Measurements from ENCODE around the gene GRIK4.

DNA sequence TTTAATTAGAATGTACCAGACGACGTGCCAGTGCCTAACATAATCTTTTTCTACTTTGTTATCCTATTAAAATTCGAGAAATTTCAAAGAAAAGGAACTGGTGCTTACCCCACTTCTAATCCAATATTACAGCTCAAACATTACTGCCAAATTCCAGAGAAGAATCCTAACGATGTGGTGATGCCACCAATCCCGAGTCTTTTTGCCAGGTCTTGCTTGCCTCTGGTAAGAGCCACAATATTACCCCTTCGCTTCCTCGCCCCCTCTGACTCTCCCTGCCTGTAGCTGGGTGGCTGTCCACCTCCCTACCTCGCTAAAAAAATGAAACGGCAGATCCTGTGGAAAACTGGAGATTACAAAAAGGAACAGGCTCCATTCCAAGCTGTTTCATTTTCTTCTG lies 462.9 kb downstream of the GRIK4 start:
- TF ChIP-seq, protein P1, sequence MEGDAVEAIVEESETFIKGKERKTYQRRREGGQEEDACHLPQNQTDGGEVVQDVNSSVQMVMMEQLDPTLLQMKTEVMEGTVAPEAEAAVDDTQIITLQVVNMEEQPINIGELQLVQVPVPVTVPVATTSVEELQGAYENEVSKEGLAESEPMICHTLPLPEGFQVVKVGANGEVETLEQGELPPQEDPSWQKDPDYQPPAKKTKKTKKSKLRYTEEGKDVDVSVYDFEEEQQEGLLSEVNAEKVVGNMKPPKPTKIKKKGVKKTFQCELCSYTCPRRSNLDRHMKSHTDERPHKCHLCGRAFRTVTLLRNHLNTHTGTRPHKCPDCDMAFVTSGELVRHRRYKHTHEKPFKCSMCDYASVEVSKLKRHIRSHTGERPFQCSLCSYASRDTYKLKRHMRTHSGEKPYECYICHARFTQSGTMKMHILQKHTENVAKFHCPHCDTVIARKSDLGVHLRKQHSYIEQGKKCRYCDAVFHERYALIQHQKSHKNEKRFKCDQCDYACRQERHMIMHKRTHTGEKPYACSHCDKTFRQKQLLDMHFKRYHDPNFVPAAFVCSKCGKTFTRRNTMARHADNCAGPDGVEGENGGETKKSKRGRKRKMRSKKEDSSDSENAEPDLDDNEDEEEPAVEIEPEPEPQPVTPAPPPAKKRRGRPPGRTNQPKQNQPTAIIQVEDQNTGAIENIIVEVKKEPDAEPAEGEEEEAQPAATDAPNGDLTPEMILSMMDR (IDR thresholded peaks at IDR 0.05; ENCODE audit: poor library complexity, severe bottlenecking), result no peak
- TF ChIP-seq, protein P2, sequence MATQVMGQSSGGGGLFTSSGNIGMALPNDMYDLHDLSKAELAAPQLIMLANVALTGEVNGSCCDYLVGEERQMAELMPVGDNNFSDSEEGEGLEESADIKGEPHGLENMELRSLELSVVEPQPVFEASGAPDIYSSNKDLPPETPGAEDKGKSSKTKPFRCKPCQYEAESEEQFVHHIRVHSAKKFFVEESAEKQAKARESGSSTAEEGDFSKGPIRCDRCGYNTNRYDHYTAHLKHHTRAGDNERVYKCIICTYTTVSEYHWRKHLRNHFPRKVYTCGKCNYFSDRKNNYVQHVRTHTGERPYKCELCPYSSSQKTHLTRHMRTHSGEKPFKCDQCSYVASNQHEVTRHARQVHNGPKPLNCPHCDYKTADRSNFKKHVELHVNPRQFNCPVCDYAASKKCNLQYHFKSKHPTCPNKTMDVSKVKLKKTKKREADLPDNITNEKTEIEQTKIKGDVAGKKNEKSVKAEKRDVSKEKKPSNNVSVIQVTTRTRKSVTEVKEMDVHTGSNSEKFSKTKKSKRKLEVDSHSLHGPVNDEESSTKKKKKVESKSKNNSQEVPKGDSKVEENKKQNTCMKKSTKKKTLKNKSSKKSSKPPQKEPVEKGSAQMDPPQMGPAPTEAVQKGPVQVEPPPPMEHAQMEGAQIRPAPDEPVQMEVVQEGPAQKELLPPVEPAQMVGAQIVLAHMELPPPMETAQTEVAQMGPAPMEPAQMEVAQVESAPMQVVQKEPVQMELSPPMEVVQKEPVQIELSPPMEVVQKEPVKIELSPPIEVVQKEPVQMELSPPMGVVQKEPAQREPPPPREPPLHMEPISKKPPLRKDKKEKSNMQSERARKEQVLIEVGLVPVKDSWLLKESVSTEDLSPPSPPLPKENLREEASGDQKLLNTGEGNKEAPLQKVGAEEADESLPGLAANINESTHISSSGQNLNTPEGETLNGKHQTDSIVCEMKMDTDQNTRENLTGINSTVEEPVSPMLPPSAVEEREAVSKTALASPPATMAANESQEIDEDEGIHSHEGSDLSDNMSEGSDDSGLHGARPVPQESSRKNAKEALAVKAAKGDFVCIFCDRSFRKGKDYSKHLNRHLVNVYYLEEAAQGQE (IDR thresholded peaks at IDR 0.05; ENCODE audit: borderline replicate concordance), result no peak

All from neural cell (in vitro differentiated cells).